IMR-90 (cell line): ENCODE data around the gene GINS3. TPM values are rescaled to one million over a fixed set of nuclear protein-coding genes. Genes with fewer than 3 reads are reported as not detected.
A peak's percentile ranks its signal among the peaks of the same experiment; 100 is the strongest.

ENCODE experiments used
- ATAC-seq: fragments of 200-7000 bp; cut with Tn5 transposase; 2 replicates; pipeline ENCODE4 v1.9.1; 2020; ENCODE audit warnings: low read depth, mild to moderate bottlenecking, moderate library complexity
- BruUV-seq: library from RNA; stranded (reverse); fragments of 400-500 nt; replicated peaks from 2 replicates; lab custom pipeline; 2021; lab: Mats Ljungman, UMichigan
- CTCF ChIA-PET: fragments of 300-600 bp; formaldehyde crosslinking; extraction: SDS; loops from one replicate; lab custom pipeline; 2021; ENCODE audit warnings: antibody characterized with exemption; lab: Yijun Ruan, JAX
- POLR2A ChIA-PET: fragments of 300-600 bp; sonication (Branson Sonifier 250); formaldehyde crosslinking; loops from one replicate; lab custom pipeline; 2022; ENCODE audit warnings: antibody characterized with exemption; ENCODE audit not compliant: unreplicated experiment; lab: Charles Lee
- DNase-seq: peaks from one replicate; pipeline ENCODE4 v3.0.0; 2013
- H2AFZ ChIP-seq: replicated peaks from 2 replicates; pipeline ENCODE3; 2013; ENCODE audit warnings: low read length, mild to moderate bottlenecking; ENCODE audit not compliant: poor library complexity
- H2AK5ac ChIP-seq: 2 replicates; pipeline ENCODE4 v1.6.1; 2013; ENCODE audit warnings: low read depth, low read length, inconsistent platforms
- H2AK9ac ChIP-seq: replicated peaks from 2 replicates; pipeline ENCODE3; 2013; ENCODE audit warnings: mild to moderate bottlenecking, low read depth, low read length, moderate library complexity; ENCODE audit not compliant: poor library complexity
- H2BK120ac ChIP-seq: 2 replicates; pipeline ENCODE4 v1.6.1; 2013; ENCODE audit warnings: low read depth, low read length, inconsistent platforms
- H2BK15ac ChIP-seq: 3 replicates; pipeline ENCODE4 v1.6.1; 2013; ENCODE audit warnings: low read depth, low read length, inconsistent platforms
- H2BK20ac ChIP-seq: 2 replicates; pipeline ENCODE4 v1.6.1; 2013; ENCODE audit warnings: low read depth, mild to moderate bottlenecking, inconsistent platforms, low read length, moderate library complexity
- H2BK5ac ChIP-seq: 2 replicates; pipeline ENCODE4 v1.6.1; 2013; ENCODE audit warnings: mild to moderate bottlenecking, low read depth, low read length, inconsistent platforms; ENCODE audit not compliant: poor library complexity, severe bottlenecking
- H3K14ac ChIP-seq: replicated peaks from 2 replicates; pipeline ENCODE4 v1.6.1; 2013; ENCODE audit warnings: low read depth, low read length, inconsistent platforms
- H3K18ac ChIP-seq: 2 replicates; pipeline ENCODE4 v1.6.1; 2013; ENCODE audit warnings: low read depth, low read length, control low read depth
- H3K23ac ChIP-seq: 2 replicates; pipeline ENCODE4 v1.6.1; 2013; ENCODE audit warnings: low read depth, low read length, inconsistent platforms
- H3K27ac ChIP-seq: 2 replicates; pipeline ENCODE4 v1.5.1; 2013; ENCODE audit warnings: mild to moderate bottlenecking, control low read depth, low read length; ENCODE audit not compliant: insufficient read depth
- H3K27me3 ChIP-seq: 2 replicates; pipeline ENCODE4 v1.6.1; 2013; ENCODE audit warnings: low read length; ENCODE audit not compliant: control insufficient read depth, insufficient read depth
- H3K36me3 ChIP-seq: 2 replicates; pipeline ENCODE4 v1.6.1; 2013; ENCODE audit warnings: low read length, mixed read lengths; ENCODE audit not compliant: control insufficient read depth, insufficient read depth
- H3K4ac ChIP-seq: 2 replicates; pipeline ENCODE4 v1.6.1; 2013; ENCODE audit warnings: low read depth, low read length, inconsistent platforms
- H3K4me1 ChIP-seq: 2 replicates; pipeline ENCODE4 v1.6.1; 2013; ENCODE audit warnings: low read length, mixed read lengths; ENCODE audit not compliant: control insufficient read depth, insufficient read depth
- H3K4me2 ChIP-seq: 2 replicates; pipeline ENCODE4 v1.6.1; 2013; ENCODE audit warnings: low read depth, mild to moderate bottlenecking, control low read depth, low read length, moderate library complexity
- H3K4me3 ChIP-seq: 2 replicates; pipeline ENCODE4 v1.5.1; 2013; ENCODE audit warnings: low read depth, mild to moderate bottlenecking, control low read depth, low read length, moderate library complexity; ENCODE audit not compliant: insufficient read depth
- H3K56ac ChIP-seq: 2 replicates; pipeline ENCODE4 v1.6.1; 2013; ENCODE audit warnings: low read length, inconsistent platforms; ENCODE audit not compliant: insufficient read depth; ENCODE audit errors: extremely low read depth
- H3K79me1 ChIP-seq, 2 experiments: 2 replicates each; pipeline ENCODE4 v1.6.1; 2013; ENCODE audit warnings: low read length in 2 of 2, inconsistent platforms in 1 of 2, low read depth in 1 of 2
- H3K9ac ChIP-seq: 2 replicates; pipeline ENCODE4 v1.6.1; 2013; ENCODE audit warnings: low read depth, low read length, control low read depth
- H3K9me1 ChIP-seq: 2 replicates; pipeline ENCODE4 v1.6.1; 2013; ENCODE audit warnings: low read length, inconsistent platforms; ENCODE audit not compliant: insufficient read depth
- H3K9me3 ChIP-seq: 2 replicates; pipeline ENCODE4 v1.6.1; 2013; ENCODE audit warnings: low read length; ENCODE audit not compliant: control insufficient read depth, insufficient read depth
- H4K20me1 ChIP-seq: 2 replicates; pipeline ENCODE4 v1.6.1; 2013; ENCODE audit warnings: low read length, inconsistent platforms; ENCODE audit not compliant: insufficient read depth
- H4K5ac ChIP-seq: 2 replicates; pipeline ENCODE4 v1.6.1; 2013; ENCODE audit warnings: mild to moderate bottlenecking, low read depth, low read length, control low read depth
- H4K8ac ChIP-seq, 2 experiments: 2 replicates each; pipeline ENCODE4 v1.6.1; 2013; ENCODE audit warnings: low read depth in 2 of 2, low read length in 2 of 2, control low read depth in 1 of 2, inconsistent platforms in 1 of 2
- H4K91ac ChIP-seq: 2 replicates; pipeline ENCODE4 v1.6.1; 2013; ENCODE audit warnings: low read depth, low read length, inconsistent platforms; ENCODE audit not compliant: insufficient read depth
- FOS ChIP-seq: fragments of 150-350 bp; IDR thresholded peaks from 2 replicates; pipeline ENCODE4 v1.6.1; 2016; ENCODE audit warnings: low read depth, low read length
- MAFK ChIP-seq: IDR thresholded peaks from 2 replicates; pipeline ENCODE4 v1.6.1; 2012; ENCODE audit warnings: low read depth, low read length, improper control_type of control experiment
- WGBS, 2 experiments: methylation state at CpG; one replicate each; pipeline versions ENCODE4 v1.1.5 to v1.1.7; 2013; ENCODE audit warnings: missing lambda C conversion rate in 2 of 2; ENCODE audit not compliant: insufficient read length in 1 of 2; ENCODE audit errors: extremely low coverage in 2 of 2; 5-methylcytosine and 5-hydroxymethylcytosine counted together
- dilution Hi-C: fragments of 300-500 bp; cut with HindIII; formaldehyde crosslinking; loops from one replicate; pipeline ENCODE4 v1.14.3; 2018; ENCODE audit warnings: low sequenced_read_pairs; ENCODE audit not compliant: unreplicated experiment
- in situ Hi-C: fragments of 300-500 bp; cut with MboI; formaldehyde crosslinking; loops from 3 replicates; pipeline ENCODE4 v1.14.3; 2019; ENCODE audit warnings: low sequenced_read_pairs, inconsistent platforms, mixed read lengths
- intact Hi-C: fragments of 100-400 bp; cut with micrococcal nuclease; formaldehyde crosslinking; loops from 2 replicates; pipeline ENCODE4 v1.10.0; 2022
- polyA plus RNA-seq, 3 experiments: library from polyadenylated mRNA; depleted of rRNA; stranded (reverse); fragments of >200 nt; gene quantifications; 2 replicates each; pipeline ENCODE4 v1.2.3, GENCODE V29; 2012; ENCODE audit warnings: low replicate concordance in 1 of 3
- total RNA-seq: library from RNA; depleted of rRNA; stranded (reverse); fragments of >200 nt; gene quantifications from 2 replicates; pipeline ENCODE4 v1.2.3, GENCODE V29; 2012

Gene GINS3
- total and polyA plus RNA-seq, 2 of the 4 experiments (the other 2 are of a cell fraction): 5.2 to 5.4 TPM

DNA sequence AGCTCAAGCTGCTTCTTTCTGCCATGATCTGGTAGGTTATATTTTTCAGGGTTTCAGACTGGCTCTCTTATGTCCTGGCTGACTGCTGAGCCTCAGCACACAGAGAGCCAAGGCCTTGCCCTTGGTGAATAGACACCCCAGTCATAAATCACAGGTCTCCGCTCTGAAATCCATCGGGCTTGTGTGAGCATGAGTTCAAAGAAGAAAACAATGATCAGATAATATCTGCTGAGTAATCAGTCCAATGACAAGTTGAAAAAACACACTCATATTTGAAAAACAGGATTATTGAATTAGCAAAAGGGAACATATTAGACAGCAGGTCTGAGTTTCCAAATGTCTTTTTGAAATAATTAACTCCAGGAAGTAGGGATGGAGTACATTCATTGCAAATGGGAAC lies 56.6 kb downstream of the GINS3 start:
- H3K14ac ChIP-seq: no peak overlapping the region
- no peak overlapping the region for H3K56ac ChIP-seq
- H3K23ac ChIP-seq: no peak overlapping the region
- H2BK15ac ChIP-seq: no peak overlapping the region
- ATAC-seq (no peak), DNase-seq (no peak)
- no CpG with 5 or more reads among the region's 2 CpGs for WGBS, 2 experiments
- no peak overlapping the region for H3K27ac ChIP-seq
- H3K79me1 ChIP-seq: no peaks in the 10 kb centered on the region
- H3K9me3 ChIP-seq: no peaks in the 10 kb centered on the region
- no TSS peak for BruUV-seq
- dilution Hi-C loops (no loop called here), intact Hi-C loops (no loop called here), in situ Hi-C loops (no loop called here)
- no peaks in the 10 kb centered on the region for H3K9me1 ChIP-seq
- H2AK5ac ChIP-seq: no peak overlapping the region
- H2BK20ac ChIP-seq: no peak overlapping the region
- H2BK5ac ChIP-seq: no peak overlapping the region
- H4K5ac ChIP-seq: no peak overlapping the region
- TF ChIP-seq MAFK: 0 out of 2 replicates have a peak, but pooled peaks have one; percentile 6
- no peak for TF ChIP-seq FOS
- no peaks in the 10 kb centered on the region for H3K4me1 ChIP-seq
- H4K20me1 ChIP-seq: no peaks in the 10 kb centered on the region
- no peak overlapping the region for H4K91ac ChIP-seq
- no peaks in the 10 kb centered on the region for H3K36me3 ChIP-seq
- H3K4me2 ChIP-seq: no peak overlapping the region
- H4K8ac ChIP-seq: no peak overlapping the region
- no peak overlapping the region for H3K4ac ChIP-seq
- no peak overlapping the region for H3K18ac ChIP-seq
- H2AFZ ChIP-seq: no peak overlapping the region
- POLR2A ChIA-PET: no interaction called here
- CTCF ChIA-PET: no interaction called here
- H3K9ac ChIP-seq: no peak overlapping the region
- H3K27me3 ChIP-seq: peaks cover 16% of the 10 kb centered on the region
- no peak overlapping the region for H2BK120ac ChIP-seq
- no peak overlapping the region for H3K4me3 ChIP-seq
- H2AK9ac ChIP-seq: no peak overlapping the region
